GM21723 (cell line): ENCODE measurements around the gene REG4.

Experiments used
- ATAC-seq: cut with Tn5 transposase; IDR thresholded peaks from one replicate; pipeline ENCODE4 v1.9.1; 2021; ENCODE audit warnings: mild to moderate bottlenecking, moderate library complexity; ENCODE audit not compliant: unreplicated experiment

The REG4 gene

GRCh38 chr1:119744598-119744942, 66.7 kb downstream of the REG4 start:
- no peak for ATAC-seq
